ENCODE data around the gene GATAD2A. TPM values are rescaled to one million over a fixed set of nuclear protein-coding genes. Genes with fewer than 3 reads are reported as not detected.

GATAD2A gene
- total RNA-seq, 4 donors from 2014 or later = 73.8 to 128 (median 87.7) TPM

DNA sequence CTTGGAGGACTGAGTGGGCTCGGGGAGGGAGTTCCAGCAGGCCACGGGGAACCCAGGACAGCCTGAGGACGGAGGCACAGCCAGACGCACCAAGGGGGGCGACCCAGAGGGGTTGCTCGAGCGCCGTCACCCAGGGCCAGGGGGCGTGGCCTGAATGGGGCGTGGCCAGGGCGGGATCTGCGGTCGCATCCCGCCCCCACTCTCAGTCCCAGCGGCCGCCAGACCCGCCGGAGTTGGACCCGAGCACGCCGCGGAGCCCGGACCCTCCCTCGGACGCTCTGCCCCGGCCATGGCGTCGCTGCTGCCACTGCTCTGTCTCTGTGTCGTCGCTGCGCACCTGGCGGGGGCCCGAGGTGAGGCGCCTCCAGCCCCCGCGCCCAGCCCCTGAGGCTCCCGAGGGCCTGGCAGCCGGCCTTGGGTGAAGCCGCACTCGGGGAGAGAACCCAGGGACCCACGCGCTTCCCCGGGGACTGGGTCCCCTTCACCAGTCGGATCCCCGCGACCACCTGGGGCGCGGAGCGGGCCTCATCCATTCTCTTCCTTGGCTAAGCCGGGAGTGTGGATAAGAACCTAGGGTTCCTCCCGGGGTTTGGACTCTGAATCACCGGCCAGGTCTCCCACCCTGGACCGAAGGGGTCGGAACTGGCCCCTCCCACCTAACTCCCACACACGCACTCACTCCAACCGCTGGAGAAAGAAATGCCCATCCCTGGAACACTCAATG is 132.7 kb downstream of the GATAD2A start, which contains the start of gene CILP2:
Gene CILP2 (plus strand): TSS at position 205 of the 724 bp plus-strand sequence. CDS start 85 bp downstream, at position 290.
- WGBS, 2 donors = 2 to 3% methylated on average over 27 to 37 of the region's 56 CpGs
- DNase-seq (ENCODE audit: low spot score in 2 of 2) = no peak
- intact Hi-C loops (cut with DNase I; ENCODE audit: low total_unique reads) = no loop called here

DNA sequence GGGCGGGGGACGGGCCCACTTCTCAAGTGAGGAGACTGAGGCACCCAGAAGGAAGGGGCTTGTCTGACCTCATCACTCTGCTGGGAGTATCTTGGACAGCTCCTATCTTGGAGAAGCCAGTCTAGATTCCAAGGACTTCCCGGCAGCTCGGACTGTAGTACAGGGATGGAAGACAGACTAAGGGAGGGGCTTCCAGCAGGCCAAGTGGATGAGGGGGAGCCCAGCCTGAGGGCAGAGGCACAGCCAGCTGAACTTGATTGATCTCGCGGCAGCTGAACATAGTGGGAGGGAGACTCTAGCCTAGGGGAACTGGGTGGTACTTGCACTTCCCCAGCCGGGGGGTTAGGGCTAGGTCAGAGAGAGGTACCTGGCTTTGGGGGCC is 133.3 kb downstream of the GATAD2A start:
- WGBS, 2 donors = 12 to 26% methylated on average over 6 to 7 of the region's 7 CpGs
- TF ChIP-seq, protein P1, sequence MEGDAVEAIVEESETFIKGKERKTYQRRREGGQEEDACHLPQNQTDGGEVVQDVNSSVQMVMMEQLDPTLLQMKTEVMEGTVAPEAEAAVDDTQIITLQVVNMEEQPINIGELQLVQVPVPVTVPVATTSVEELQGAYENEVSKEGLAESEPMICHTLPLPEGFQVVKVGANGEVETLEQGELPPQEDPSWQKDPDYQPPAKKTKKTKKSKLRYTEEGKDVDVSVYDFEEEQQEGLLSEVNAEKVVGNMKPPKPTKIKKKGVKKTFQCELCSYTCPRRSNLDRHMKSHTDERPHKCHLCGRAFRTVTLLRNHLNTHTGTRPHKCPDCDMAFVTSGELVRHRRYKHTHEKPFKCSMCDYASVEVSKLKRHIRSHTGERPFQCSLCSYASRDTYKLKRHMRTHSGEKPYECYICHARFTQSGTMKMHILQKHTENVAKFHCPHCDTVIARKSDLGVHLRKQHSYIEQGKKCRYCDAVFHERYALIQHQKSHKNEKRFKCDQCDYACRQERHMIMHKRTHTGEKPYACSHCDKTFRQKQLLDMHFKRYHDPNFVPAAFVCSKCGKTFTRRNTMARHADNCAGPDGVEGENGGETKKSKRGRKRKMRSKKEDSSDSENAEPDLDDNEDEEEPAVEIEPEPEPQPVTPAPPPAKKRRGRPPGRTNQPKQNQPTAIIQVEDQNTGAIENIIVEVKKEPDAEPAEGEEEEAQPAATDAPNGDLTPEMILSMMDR (IDR thresholded peaks at IDR 0.05) = no peak
- TF ChIP-seq POLR2A (IDR thresholded peaks at IDR 0.05) = no peak
- H3K4me3 ChIP-seq (ENCODE audit: low read depth, poor library complexity, severe bottlenecking) = no peak overlapping the region
- no peak for DNase-seq (ENCODE audit: low spot score in 2 of 2)
- intact Hi-C loops (cut with DNase I; ENCODE audit: low total_unique reads) = no loop called here

More for the DNA sequence above, 132.7 kb downstream of the GATAD2A start, which contains the start of gene CILP2:
- no peak within 1 kb of the TSS for H3K4me3 ChIP-seq (ENCODE audit: low read depth, poor library complexity, severe bottlenecking)
- TF ChIP-seq, protein P1 (IDR thresholded peaks at IDR 0.05) = no peak
- TF ChIP-seq POLR2A (IDR thresholded peaks at IDR 0.05) = no peak

DNA sequence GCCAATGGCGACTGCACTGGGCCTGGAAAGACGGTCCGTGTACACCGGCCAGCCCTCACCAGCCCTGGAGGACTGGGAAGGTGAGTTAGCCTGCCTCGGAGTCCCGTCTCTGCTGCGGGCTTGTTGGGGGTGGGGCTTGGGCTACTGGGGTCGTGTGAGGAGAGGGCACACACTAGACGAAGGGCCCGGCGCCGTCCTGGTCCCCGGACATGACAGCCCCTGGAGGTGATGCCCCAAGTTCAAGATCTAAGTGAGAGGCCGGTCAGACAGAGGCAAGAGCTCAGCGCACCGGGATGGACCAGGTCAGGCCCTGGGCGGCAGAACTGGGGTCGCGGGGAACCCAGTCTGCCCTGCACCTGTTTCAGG is 134.2 kb downstream of the GATAD2A start:
- 46 to 50% methylated on average over 13 to 18 of the region's 19 CpGs for WGBS, 2 donors
- H3K4me3 ChIP-seq (ENCODE audit: low read depth, poor library complexity, severe bottlenecking) = no peak overlapping the region
- intact Hi-C loops (cut with DNase I; ENCODE audit: low total_unique reads) = no loop called here
- no peak for TF ChIP-seq POLR2A (IDR thresholded peaks at IDR 0.05)
- TF ChIP-seq, protein P1 (IDR thresholded peaks at IDR 0.05) = no peak
- no peak for DNase-seq (ENCODE audit: low spot score in 2 of 2)

DNA sequence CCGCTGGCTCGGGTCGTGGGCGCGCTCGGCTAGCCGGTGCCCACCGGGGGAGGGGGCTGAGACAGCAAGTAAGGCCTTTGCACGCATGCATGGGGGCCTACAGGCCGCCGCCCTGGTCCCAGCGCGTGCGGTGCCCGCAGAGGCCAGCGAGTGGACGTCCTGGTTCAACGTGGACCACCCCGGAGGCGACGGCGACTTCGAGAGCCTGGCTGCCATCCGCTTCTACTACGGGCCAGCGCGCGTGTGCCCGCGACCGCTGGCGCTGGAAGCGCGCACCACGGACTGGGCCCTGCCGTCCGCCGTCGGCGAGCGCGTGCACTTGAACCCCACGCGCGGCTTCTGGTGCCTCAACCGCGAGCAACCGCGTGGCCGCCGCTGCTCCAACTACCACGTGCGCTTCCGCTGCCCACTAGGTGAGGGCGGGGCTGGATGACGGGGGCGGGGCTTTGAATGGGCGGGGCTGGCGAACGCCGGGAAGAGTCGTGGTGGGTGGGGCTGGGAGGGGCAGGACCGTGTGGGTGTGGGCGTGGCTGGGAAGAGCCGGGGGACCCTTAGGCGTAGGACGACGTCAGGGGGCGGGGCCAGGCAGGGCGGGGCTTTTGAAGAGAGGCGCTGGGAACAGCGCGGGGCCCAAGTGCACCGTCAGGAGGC is 134.7 kb downstream of the GATAD2A start:
- intact Hi-C loops (cut with DNase I; ENCODE audit: low total_unique reads) = no loop called here
- 16 to 30% methylated on average over 31 to 41 of the region's 74 CpGs for WGBS, 2 donors
- peak; percentile 63 to 90 for DNase-seq (ENCODE audit: low spot score in 2 of 2)
- TF ChIP-seq, protein P1 (IDR thresholded peaks at IDR 0.05) = no peak
- H3K4me3 ChIP-seq (ENCODE audit: low read depth, poor library complexity, severe bottlenecking) = no peak overlapping the region

DNA sequence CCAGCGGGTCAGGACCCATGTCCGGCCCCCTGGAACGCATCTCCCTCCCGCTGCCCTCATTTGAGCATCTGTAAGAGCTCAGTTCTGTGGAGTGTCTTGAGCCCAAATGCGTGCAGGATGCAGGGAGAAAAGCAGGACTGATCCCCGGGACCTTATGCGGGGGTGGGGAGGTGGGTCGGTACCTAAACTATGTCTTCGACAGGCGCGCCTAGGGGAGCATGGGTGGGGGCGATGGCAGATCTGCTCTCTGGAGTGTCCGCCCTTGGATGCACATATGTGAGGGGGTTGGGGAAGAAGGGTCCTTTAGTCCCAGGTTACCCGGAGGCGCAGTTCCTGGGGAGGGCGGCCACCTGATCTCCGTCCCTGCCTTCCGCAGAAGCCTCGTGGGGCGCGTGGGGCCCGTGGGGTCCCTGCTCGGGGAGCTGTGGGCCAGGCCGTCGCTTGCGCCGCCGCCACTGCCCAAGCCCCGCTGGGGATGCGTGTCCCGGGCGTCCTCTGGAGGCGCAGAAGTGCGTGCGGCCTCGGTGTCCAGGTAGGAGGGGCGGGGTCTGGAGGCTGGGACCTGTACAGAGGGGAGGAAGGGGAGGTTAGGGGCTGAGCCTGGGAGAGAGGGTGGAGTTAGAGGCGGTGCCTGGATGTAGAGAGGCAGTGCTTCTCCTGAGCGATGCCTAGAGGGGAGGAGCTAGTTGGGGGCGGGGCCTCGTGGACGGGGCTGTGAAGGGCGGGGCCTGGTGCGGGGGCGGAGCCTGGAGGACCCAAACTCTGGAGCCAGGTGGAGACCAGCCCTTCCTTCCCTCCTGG is 135.4 kb downstream of the GATAD2A start:
- TF ChIP-seq POLR2A (IDR thresholded peaks at IDR 0.05) = no peak
- TF ChIP-seq, protein P1 (IDR thresholded peaks at IDR 0.05) = no peak
- DNase-seq (ENCODE audit: low spot score in 2 of 2) = no peak
- intact Hi-C loops (cut with DNase I; ENCODE audit: low total_unique reads) = no loop called here
- 2 to 4% methylated on average over 27 to 45 of the region's 45 CpGs for WGBS, 2 donors
- H3K4me3 ChIP-seq (ENCODE audit: low read depth, poor library complexity, severe bottlenecking) = no peak overlapping the region
